ENCODE results near the gene CSNK1E. TPM values are rescaled to one million over a fixed set of nuclear protein-coding genes. Genes with fewer than 3 reads are reported as not detected.
A peak's percentile ranks its signal among the peaks of the same experiment; 100 is the strongest.

The CSNK1E gene
- total and polyA plus RNA-seq, 9 of the 15 experiments (the other 6 are each of a cell fraction or from before 2014, with no cell fraction given): 2.7 to 70.0 (median 41.3) TPM

DNA sequence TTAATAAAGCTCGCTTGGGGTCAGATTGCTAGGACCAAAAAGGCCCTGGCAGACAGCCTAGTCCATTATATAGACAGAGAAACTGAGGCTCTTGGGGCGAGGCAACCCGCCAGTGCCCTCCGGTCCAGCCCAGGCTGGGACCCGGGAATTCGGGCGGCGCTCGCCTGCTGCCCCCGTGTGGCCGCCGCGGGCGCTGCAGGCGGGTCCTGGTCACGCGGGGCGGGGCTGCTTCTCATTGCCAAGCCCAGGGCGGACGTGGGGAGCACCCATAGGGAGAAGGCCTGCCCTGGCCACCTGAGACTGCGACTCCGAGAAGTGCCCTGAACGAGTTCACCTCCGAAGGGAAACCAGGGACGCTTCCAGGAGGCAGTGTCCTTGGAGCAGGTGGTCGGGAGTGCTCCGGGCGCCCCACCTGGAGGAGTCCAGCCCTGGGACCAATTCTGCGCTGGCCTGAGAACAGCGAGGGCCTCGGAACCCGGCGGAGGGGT is 36.0 kb upstream of the CSNK1E start (continued):
- TF ChIP-seq ZNF175 (CRISPR knock-in tag; IDR thresholded peaks at IDR 0.05; ENCODE audit: low read depth): no peak
- TF ChIP-seq CTCF (IDR thresholded peaks at IDR 0.05 in 2 of 3, conservative IDR thresholded peaks at IDR 0.05 in 1 of 3; ENCODE audit: insufficient read depth in 2 of 3, low read depth in 1 of 3, low read length in 3 of 3): peak; percentile 76 to 90 (median 78)
- 0 out of 2 replicates have a peak, but pooled peaks have one; percentile 20 for TF ChIP-seq ESRRA (IDR thresholded peaks at IDR 0.05; ENCODE audit: borderline replicate concordance, low read depth)
- peak; percentile 56 for TF ChIP-seq CCNT2 (IDR thresholded peaks at IDR 0.05; ENCODE audit: borderline replicate concordance, extremely low read depth, insufficient read length, low read depth, low read length)
- no peak for TF ChIP-seq SIX5 (IDR thresholded peaks at IDR 0.05; ENCODE audit: borderline replicate concordance in 1 of 2, insufficient read depth in 1 of 2, low read depth in 1 of 2, low read length in 2 of 2)
- TF ChIP-seq RAD21 (CRISPR knock-in tag; conservative IDR thresholded peaks at IDR 0.05 in 1 of 2, IDR thresholded peaks at IDR 0.05 in 1 of 2): peak; percentile 72 to 80
- TF ChIP-seq THRA (IDR thresholded peaks at IDR 0.05): no peak
- no peak for TF ChIP-seq PRMT5 (CRISPR knock-in tag; IDR thresholded peaks at IDR 0.05)
- no peak for TF ChIP-seq CREB1 (IDR thresholded peaks at IDR 0.05)
- no peak for TF ChIP-seq CREB1 (CRISPR knock-in tag; IDR thresholded peaks at IDR 0.05)
- peak; percentile 19; the same call in 1 of the 2 replicates for TF ChIP-seq RBFOX2 (IDR thresholded peaks at IDR 0.05; ENCODE audit: low read depth, low read length)
- TF ChIP-seq, protein P1, sequence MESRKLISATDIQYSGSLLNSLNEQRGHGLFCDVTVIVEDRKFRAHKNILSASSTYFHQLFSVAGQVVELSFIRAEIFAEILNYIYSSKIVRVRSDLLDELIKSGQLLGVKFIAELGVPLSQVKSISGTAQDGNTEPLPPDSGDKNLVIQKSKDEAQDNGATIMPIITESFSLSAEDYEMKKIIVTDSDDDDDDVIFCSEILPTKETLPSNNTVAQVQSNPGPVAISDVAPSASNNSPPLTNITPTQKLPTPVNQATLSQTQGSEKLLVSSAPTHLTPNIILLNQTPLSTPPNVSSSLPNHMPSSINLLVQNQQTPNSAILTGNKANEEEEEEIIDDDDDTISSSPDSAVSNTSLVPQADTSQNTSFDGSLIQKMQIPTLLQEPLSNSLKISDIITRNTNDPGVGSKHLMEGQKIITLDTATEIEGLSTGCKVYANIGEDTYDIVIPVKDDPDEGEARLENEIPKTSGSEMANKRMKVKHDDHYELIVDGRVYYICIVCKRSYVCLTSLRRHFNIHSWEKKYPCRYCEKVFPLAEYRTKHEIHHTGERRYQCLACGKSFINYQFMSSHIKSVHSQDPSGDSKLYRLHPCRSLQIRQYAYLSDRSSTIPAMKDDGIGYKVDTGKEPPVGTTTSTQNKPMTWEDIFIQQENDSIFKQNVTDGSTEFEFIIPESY (CRISPR knock-in tag; IDR thresholded peaks at IDR 0.05): peak; percentile 64
- TF ChIP-seq HMGN3 (IDR thresholded peaks at IDR 0.05; ENCODE audit: borderline replicate concordance, extremely low read depth, insufficient read length, low read depth, low read length): peak; percentile 71
- no peak for TF ChIP-seq ETV6 (IDR thresholded peaks at IDR 0.05; ENCODE audit: borderline replicate concordance in 1 of 2, low read depth in 2 of 2, low read length in 1 of 2)
- TF ChIP-seq ETV6 (CRISPR knock-in tag; IDR thresholded peaks at IDR 0.05; ENCODE audit: borderline replicate concordance): no peak
- TF ChIP-seq, protein P2, sequence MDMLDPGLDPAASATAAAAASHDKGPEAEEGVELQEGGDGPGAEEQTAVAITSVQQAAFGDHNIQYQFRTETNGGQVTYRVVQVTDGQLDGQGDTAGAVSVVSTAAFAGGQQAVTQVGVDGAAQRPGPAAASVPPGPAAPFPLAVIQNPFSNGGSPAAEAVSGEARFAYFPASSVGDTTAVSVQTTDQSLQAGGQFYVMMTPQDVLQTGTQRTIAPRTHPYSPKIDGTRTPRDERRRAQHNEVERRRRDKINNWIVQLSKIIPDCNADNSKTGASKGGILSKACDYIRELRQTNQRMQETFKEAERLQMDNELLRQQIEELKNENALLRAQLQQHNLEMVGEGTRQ (CRISPR knock-in tag; IDR thresholded peaks at IDR 0.05): 0 out of 2 replicates have a peak, but pooled peaks have one; percentile 33
- TF ChIP-seq, protein P3, sequence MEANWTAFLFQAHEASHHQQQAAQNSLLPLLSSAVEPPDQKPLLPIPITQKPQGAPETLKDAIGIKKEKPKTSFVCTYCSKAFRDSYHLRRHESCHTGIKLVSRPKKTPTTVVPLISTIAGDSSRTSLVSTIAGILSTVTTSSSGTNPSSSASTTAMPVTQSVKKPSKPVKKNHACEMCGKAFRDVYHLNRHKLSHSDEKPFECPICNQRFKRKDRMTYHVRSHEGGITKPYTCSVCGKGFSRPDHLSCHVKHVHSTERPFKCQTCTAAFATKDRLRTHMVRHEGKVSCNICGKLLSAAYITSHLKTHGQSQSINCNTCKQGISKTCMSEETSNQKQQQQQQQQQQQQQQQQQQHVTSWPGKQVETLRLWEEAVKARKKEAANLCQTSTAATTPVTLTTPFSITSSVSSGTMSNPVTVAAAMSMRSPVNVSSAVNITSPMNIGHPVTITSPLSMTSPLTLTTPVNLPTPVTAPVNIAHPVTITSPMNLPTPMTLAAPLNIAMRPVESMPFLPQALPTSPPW (CRISPR knock-in tag; IDR thresholded peaks at IDR 0.05): peak; percentile 60
- TF ChIP-seq GTF2B (IDR thresholded peaks at IDR 0.05; ENCODE audit: extremely low read depth, insufficient read length): no peak
